IMR-90 (cell line): ENCODE measurements around the gene PIGW. TPM values are rescaled to one million over a fixed set of nuclear protein-coding genes. Genes with fewer than 3 reads are reported as not detected.
"Not testable (repeated sequence)": the region's sequence is repeated elsewhere in the genome, so short reads cannot be mapped to it uniquely, and the experiment has no call there.

Experiments used
- ATAC-seq: fragments of 200-7000 bp; cut with Tn5 transposase; 2 replicates; pipeline ENCODE4 v1.9.1; 2020; ENCODE audit warnings: low read depth, mild to moderate bottlenecking, moderate library complexity
- BruUV-seq: library from RNA; stranded (reverse); fragments of 400-500 nt; replicated peaks from 2 replicates; lab custom pipeline; 2021; lab: Mats Ljungman, UMichigan
- CTCF ChIA-PET: fragments of 300-600 bp; formaldehyde crosslinking; extraction: SDS; loops from one replicate; lab custom pipeline; 2021; ENCODE audit warnings: antibody characterized with exemption; lab: Yijun Ruan, JAX
- POLR2A ChIA-PET: fragments of 300-600 bp; sonication (Branson Sonifier 250); formaldehyde crosslinking; loops from one replicate; lab custom pipeline; 2022; ENCODE audit warnings: antibody characterized with exemption; ENCODE audit not compliant: unreplicated experiment; lab: Charles Lee
- DNase-seq: peaks from one replicate; pipeline ENCODE4 v3.0.0; 2013
- H2AFZ ChIP-seq: replicated peaks from 2 replicates; pipeline ENCODE3; 2013; ENCODE audit warnings: low read length, mild to moderate bottlenecking; ENCODE audit not compliant: poor library complexity
- H2AK5ac ChIP-seq: 2 replicates; pipeline ENCODE4 v1.6.1; 2013; ENCODE audit warnings: low read depth, low read length, inconsistent platforms
- H2AK9ac ChIP-seq: replicated peaks from 2 replicates; pipeline ENCODE3; 2013; ENCODE audit warnings: mild to moderate bottlenecking, low read depth, low read length, moderate library complexity; ENCODE audit not compliant: poor library complexity
- H2BK120ac ChIP-seq: 2 replicates; pipeline ENCODE4 v1.6.1; 2013; ENCODE audit warnings: low read depth, low read length, inconsistent platforms
- H2BK15ac ChIP-seq: 3 replicates; pipeline ENCODE4 v1.6.1; 2013; ENCODE audit warnings: low read depth, low read length, inconsistent platforms
- H2BK20ac ChIP-seq: 2 replicates; pipeline ENCODE4 v1.6.1; 2013; ENCODE audit warnings: low read depth, mild to moderate bottlenecking, inconsistent platforms, low read length, moderate library complexity
- H2BK5ac ChIP-seq: 2 replicates; pipeline ENCODE4 v1.6.1; 2013; ENCODE audit warnings: mild to moderate bottlenecking, low read depth, low read length, inconsistent platforms; ENCODE audit not compliant: poor library complexity, severe bottlenecking
- H3K14ac ChIP-seq: replicated peaks from 2 replicates; pipeline ENCODE4 v1.6.1; 2013; ENCODE audit warnings: low read depth, low read length, inconsistent platforms
- H3K18ac ChIP-seq: 2 replicates; pipeline ENCODE4 v1.6.1; 2013; ENCODE audit warnings: low read depth, low read length, control low read depth
- H3K23ac ChIP-seq: 2 replicates; pipeline ENCODE4 v1.6.1; 2013; ENCODE audit warnings: low read depth, low read length, inconsistent platforms
- H3K27ac ChIP-seq: 2 replicates; pipeline ENCODE4 v1.5.1; 2013; ENCODE audit warnings: mild to moderate bottlenecking, control low read depth, low read length; ENCODE audit not compliant: insufficient read depth
- H3K27me3 ChIP-seq: 2 replicates; pipeline ENCODE4 v1.6.1; 2013; ENCODE audit warnings: low read length; ENCODE audit not compliant: control insufficient read depth, insufficient read depth
- H3K36me3 ChIP-seq: 2 replicates; pipeline ENCODE4 v1.6.1; 2013; ENCODE audit warnings: low read length, mixed read lengths; ENCODE audit not compliant: control insufficient read depth, insufficient read depth
- H3K4ac ChIP-seq: 2 replicates; pipeline ENCODE4 v1.6.1; 2013; ENCODE audit warnings: low read depth, low read length, inconsistent platforms
- H3K4me1 ChIP-seq: 2 replicates; pipeline ENCODE4 v1.6.1; 2013; ENCODE audit warnings: low read length, mixed read lengths; ENCODE audit not compliant: control insufficient read depth, insufficient read depth
- H3K4me2 ChIP-seq: 2 replicates; pipeline ENCODE4 v1.6.1; 2013; ENCODE audit warnings: low read depth, mild to moderate bottlenecking, control low read depth, low read length, moderate library complexity
- H3K4me3 ChIP-seq: 2 replicates; pipeline ENCODE4 v1.5.1; 2013; ENCODE audit warnings: low read depth, mild to moderate bottlenecking, control low read depth, low read length, moderate library complexity; ENCODE audit not compliant: insufficient read depth
- H3K56ac ChIP-seq: 2 replicates; pipeline ENCODE4 v1.6.1; 2013; ENCODE audit warnings: low read length, inconsistent platforms; ENCODE audit not compliant: insufficient read depth; ENCODE audit errors: extremely low read depth
- H3K79me1 ChIP-seq, 2 experiments: 2 replicates each; pipeline ENCODE4 v1.6.1; 2013; ENCODE audit warnings: low read length in 2 of 2, inconsistent platforms in 1 of 2, low read depth in 1 of 2
- H3K9ac ChIP-seq: 2 replicates; pipeline ENCODE4 v1.6.1; 2013; ENCODE audit warnings: low read depth, low read length, control low read depth
- H3K9me1 ChIP-seq: 2 replicates; pipeline ENCODE4 v1.6.1; 2013; ENCODE audit warnings: low read length, inconsistent platforms; ENCODE audit not compliant: insufficient read depth
- H3K9me3 ChIP-seq: 2 replicates; pipeline ENCODE4 v1.6.1; 2013; ENCODE audit warnings: low read length; ENCODE audit not compliant: control insufficient read depth, insufficient read depth
- H4K20me1 ChIP-seq: 2 replicates; pipeline ENCODE4 v1.6.1; 2013; ENCODE audit warnings: low read length, inconsistent platforms; ENCODE audit not compliant: insufficient read depth
- H4K5ac ChIP-seq: 2 replicates; pipeline ENCODE4 v1.6.1; 2013; ENCODE audit warnings: mild to moderate bottlenecking, low read depth, low read length, control low read depth
- H4K8ac ChIP-seq, 2 experiments: 2 replicates each; pipeline ENCODE4 v1.6.1; 2013; ENCODE audit warnings: low read depth in 2 of 2, low read length in 2 of 2, control low read depth in 1 of 2, inconsistent platforms in 1 of 2
- H4K91ac ChIP-seq: 2 replicates; pipeline ENCODE4 v1.6.1; 2013; ENCODE audit warnings: low read depth, low read length, inconsistent platforms; ENCODE audit not compliant: insufficient read depth
- BHLHE40 ChIP-seq: fragments of 150-350 bp; IDR thresholded peaks from 2 replicates; pipeline ENCODE4 v1.6.1; 2016; ENCODE audit warnings: mild to moderate bottlenecking, low read depth, low read length
- CEBPB ChIP-seq: IDR thresholded peaks from 2 replicates; pipeline ENCODE4 v1.6.1; 2012; ENCODE audit warnings: low read depth, low read length, improper control_type of control experiment
- CHD1 ChIP-seq: IDR thresholded peaks from 2 replicates; pipeline ENCODE4 v1.6.1; 2012; ENCODE audit warnings: low read depth, low read length, improper control_type of control experiment
- FOS ChIP-seq: fragments of 150-350 bp; IDR thresholded peaks from 2 replicates; pipeline ENCODE4 v1.6.1; 2016; ENCODE audit warnings: low read depth, low read length
- NFE2L2 ChIP-seq: fragments of 150-350 bp; IDR thresholded peaks from 2 replicates; pipeline ENCODE4 v1.6.1; 2016; ENCODE audit warnings: low read depth, mild to moderate bottlenecking, low read length
- POLR2A ChIP-seq: IDR thresholded peaks from 2 replicates; pipeline ENCODE4 v1.6.1; 2012; ENCODE audit warnings: mild to moderate bottlenecking, low read depth, low read length
- RAD21 ChIP-seq: IDR thresholded peaks from 2 replicates; pipeline ENCODE4 v1.6.1; 2012; ENCODE audit warnings: low read length, improper control_type of control experiment
- SMC3 ChIP-seq: fragments of 150-350 bp; IDR thresholded peaks from 2 replicates; pipeline ENCODE4 v1.6.1; 2016; ENCODE audit warnings: low read depth, mild to moderate bottlenecking, antibody characterized with exemption, low read length, moderate library complexity
- USF2 ChIP-seq: fragments of 150-350 bp; IDR thresholded peaks from 2 replicates; pipeline ENCODE4 v1.6.1; 2017; ENCODE audit warnings: mild to moderate bottlenecking, antibody characterized with exemption, low read length, low read depth
- WGBS, 2 experiments: methylation state at CpG; one replicate each; pipeline versions ENCODE4 v1.1.5 to v1.1.7; 2013; ENCODE audit warnings: missing lambda C conversion rate in 2 of 2; ENCODE audit not compliant: insufficient read length in 1 of 2; ENCODE audit errors: extremely low coverage in 2 of 2; 5-methylcytosine and 5-hydroxymethylcytosine counted together
- dilution Hi-C: fragments of 300-500 bp; cut with HindIII; formaldehyde crosslinking; loops from one replicate; pipeline ENCODE4 v1.14.3; 2018; ENCODE audit warnings: low sequenced_read_pairs; ENCODE audit not compliant: unreplicated experiment
- in situ Hi-C: fragments of 300-500 bp; cut with MboI; formaldehyde crosslinking; loops from 3 replicates; pipeline ENCODE4 v1.14.3; 2019; ENCODE audit warnings: low sequenced_read_pairs, inconsistent platforms, mixed read lengths
- intact Hi-C: fragments of 100-400 bp; cut with micrococcal nuclease; formaldehyde crosslinking; loops from 2 replicates; pipeline ENCODE4 v1.10.0; 2022
- polyA plus RNA-seq, 3 experiments: library from polyadenylated mRNA; depleted of rRNA; stranded (reverse); fragments of >200 nt; gene quantifications; 2 replicates each; pipeline ENCODE4 v1.2.3, GENCODE V29; 2012; ENCODE audit warnings: low replicate concordance in 1 of 3
- total RNA-seq: library from RNA; depleted of rRNA; stranded (reverse); fragments of >200 nt; gene quantifications from 2 replicates; pipeline ENCODE4 v1.2.3, GENCODE V29; 2012

PIGW gene
- total and polyA plus RNA-seq, 2 of the 4 experiments (the other 2 are of a cell fraction): 4.5 to 5.5 TPM

DNA sequence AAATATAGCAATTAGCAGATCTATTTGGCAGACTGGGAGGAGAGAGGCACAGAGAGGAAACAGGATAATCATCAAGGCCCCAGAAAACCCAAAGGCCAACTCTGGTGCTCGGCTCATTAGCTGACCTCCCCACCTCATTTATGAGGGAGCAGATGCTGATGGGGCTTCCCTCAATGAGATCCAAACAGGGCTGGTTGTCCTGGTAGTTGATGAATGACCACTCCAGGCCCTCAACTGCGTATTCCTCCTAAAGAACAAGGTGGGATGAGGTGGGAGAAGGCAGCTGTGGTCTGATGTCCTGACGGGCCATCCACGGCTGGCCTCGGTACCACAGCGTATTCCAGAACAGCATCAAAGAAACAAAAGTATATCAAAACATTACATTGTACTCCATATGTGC, 27.5 kb upstream of the PIGW start:
- no peak overlapping the region for H3K56ac ChIP-seq
- H4K91ac ChIP-seq: no peak overlapping the region
- no peak overlapping the region for H4K8ac ChIP-seq
- H4K5ac ChIP-seq: no peak overlapping the region
- intact Hi-C loops (no loop called here), in situ Hi-C loops (no loop called here), dilution Hi-C loops (no loop called here)
- CTCF ChIA-PET: no interaction called here
- no TSS peak for BruUV-seq
- no peaks in the 10 kb centered on the region for H3K9me3 ChIP-seq
- DNase-seq (no peak), ATAC-seq (no peak)
- no peak overlapping the region for H2BK5ac ChIP-seq
- no peak overlapping the region for H2BK20ac ChIP-seq
- H2AK9ac ChIP-seq: no peak overlapping the region
- H4K20me1 ChIP-seq: no peaks in the 10 kb centered on the region
- H3K27ac ChIP-seq: no peak overlapping the region
- TF ChIP-seq FOS (no peak), NFE2L2 (no peak), CHD1 (no peak), BHLHE40 (no peak), CEBPB (no peak), SMC3 (no peak), RAD21 (no peak), USF2 (no peak), POLR2A (no peak)
- no peak overlapping the region for H2BK15ac ChIP-seq
- no peaks in the 10 kb centered on the region for H3K27me3 ChIP-seq
- H3K4ac ChIP-seq: no peak overlapping the region
- no peak overlapping the region for H3K4me2 ChIP-seq
- H2AFZ ChIP-seq: no peak overlapping the region
- no peak overlapping the region for H3K18ac ChIP-seq
- H3K9ac ChIP-seq: no peak overlapping the region
- H3K14ac ChIP-seq: no peak overlapping the region
- H3K79me1 ChIP-seq: no peaks in the 10 kb centered on the region
- H3K4me1 ChIP-seq: no peaks in the 10 kb centered on the region
- POLR2A ChIA-PET: no interaction called here
- no peak overlapping the region for H3K4me3 ChIP-seq
- H2AK5ac ChIP-seq: no peak overlapping the region
- no CpG with 5 or more reads among the region's 6 CpGs for WGBS, 2 experiments
- peaks cover 56% of the 10 kb centered on the region for H3K36me3 ChIP-seq
- H2BK120ac ChIP-seq: no peak overlapping the region
- H3K23ac ChIP-seq: no peak overlapping the region
- peaks cover 11% of the 10 kb centered on the region; the same call in 1 of the 2 replicates for H3K9me1 ChIP-seq

DNA sequence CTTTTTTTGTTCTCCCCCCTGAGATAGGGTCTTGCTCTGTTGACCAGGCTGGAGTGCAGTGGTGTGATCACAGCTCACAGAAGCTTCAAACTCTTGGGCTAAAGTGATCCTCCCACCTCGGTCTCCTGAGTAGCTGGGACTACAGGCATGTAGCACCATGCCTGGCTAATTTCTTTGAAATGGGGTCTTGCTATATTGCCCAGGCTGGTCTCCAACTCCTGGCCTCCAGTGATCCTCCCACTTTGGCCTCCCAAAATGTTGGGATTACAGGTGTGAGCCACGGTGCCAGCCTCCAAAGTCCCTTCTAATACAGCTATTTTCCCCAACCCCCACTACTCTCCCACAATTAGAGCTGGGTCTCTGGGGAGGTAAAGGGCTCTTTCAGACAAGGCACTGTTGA, 26.3 kb upstream of the PIGW start:
- POLR2A ChIA-PET, in situ Hi-C loops, dilution Hi-C loops, H3K4me1 ChIP-seq, H2BK15ac ChIP-seq, H4K20me1 ChIP-seq, H3K9me3 ChIP-seq, ATAC-seq, H3K4me2 ChIP-seq, H2AK5ac ChIP-seq, H3K18ac ChIP-seq, H3K27ac ChIP-seq, intact Hi-C loops, H3K23ac ChIP-seq, H3K4ac ChIP-seq, H3K4me3 ChIP-seq, H3K56ac ChIP-seq, CTCF ChIA-PET, H3K14ac ChIP-seq, H3K79me1 ChIP-seq, H2AFZ ChIP-seq, H3K9ac ChIP-seq, H4K91ac ChIP-seq, BruUV-seq, DNase-seq, H2AK9ac ChIP-seq, H2BK20ac ChIP-seq, H4K5ac ChIP-seq, H4K8ac ChIP-seq, H2BK120ac ChIP-seq, H3K27me3 ChIP-seq, H2BK5ac ChIP-seq: not testable (repeated sequence)
- 80% methylated on average over 1 of the region's 2 CpGs; no CpG with 5 or more reads in 1 of the 2 experiments for WGBS, 2 experiments
- Histone ChIP-seq H3K9me1 (peaks cover 11% of the 10 kb centered on the region; the same call in 1 of the 2 replicates), H3K36me3 (peaks cover 50% of the 10 kb centered on the region)
